Loucy (cell line): ENCODE data around the gene CLIP1.

ENCODE experiments used
- EZH2phosphoT487 ChIP-seq: fragments of 200-600 bp; IDR thresholded peaks from 2 replicates; pipeline ENCODE4 v1.6.1; 2018; ENCODE audit warnings: antibody characterized with exemption, mild to moderate bottlenecking, moderate library complexity, borderline replicate concordance
- TF ChIP-seq, protein P1 (sequence below): fragments of 200-600 bp; sonication (generic); conservative IDR thresholded peaks from 2 replicates; pipeline ENCODE4 v1.5.1; 2014; ENCODE audit warnings: mild to moderate bottlenecking, antibody characterized with exemption, low read length

DNA sequence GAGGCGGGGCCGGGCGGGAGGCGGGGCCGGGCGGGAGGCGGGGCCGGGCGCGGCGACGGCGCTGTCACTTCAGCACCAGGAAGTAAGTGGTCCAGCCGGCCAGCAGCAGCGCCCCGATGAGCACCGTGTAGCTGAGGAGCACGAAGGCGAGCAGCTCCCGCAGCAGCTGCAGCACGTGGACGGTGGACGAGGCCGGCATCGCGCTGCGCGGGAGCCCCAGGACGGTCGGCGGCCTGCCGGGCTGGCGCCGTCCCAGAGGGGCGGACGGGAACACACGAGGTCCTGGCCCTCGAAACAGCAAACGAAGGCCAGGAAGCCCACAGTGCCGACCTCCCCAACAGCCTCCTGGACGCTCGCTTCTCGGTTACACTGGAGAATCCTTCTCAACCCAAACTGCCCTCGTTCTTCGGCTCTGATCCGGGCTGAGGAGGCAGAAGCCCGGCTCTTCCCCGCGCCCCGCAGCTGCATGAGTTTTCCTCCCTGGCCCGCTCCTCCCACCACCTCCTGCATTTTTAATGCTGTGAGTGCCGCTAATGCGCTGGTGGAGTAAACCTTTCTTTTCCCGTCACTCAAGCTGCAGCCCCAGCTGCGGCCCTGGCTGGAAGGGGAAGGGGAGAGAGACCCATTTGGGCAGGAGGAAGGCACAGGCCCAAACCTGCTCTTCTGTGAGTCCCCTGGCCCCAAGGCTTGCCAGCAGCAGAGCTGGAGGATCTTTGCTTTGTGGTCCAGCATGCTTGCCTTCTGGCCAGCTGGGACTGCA lies 195.9 kb downstream of the CLIP1 start:
- TF ChIP-seq, protein P1, sequence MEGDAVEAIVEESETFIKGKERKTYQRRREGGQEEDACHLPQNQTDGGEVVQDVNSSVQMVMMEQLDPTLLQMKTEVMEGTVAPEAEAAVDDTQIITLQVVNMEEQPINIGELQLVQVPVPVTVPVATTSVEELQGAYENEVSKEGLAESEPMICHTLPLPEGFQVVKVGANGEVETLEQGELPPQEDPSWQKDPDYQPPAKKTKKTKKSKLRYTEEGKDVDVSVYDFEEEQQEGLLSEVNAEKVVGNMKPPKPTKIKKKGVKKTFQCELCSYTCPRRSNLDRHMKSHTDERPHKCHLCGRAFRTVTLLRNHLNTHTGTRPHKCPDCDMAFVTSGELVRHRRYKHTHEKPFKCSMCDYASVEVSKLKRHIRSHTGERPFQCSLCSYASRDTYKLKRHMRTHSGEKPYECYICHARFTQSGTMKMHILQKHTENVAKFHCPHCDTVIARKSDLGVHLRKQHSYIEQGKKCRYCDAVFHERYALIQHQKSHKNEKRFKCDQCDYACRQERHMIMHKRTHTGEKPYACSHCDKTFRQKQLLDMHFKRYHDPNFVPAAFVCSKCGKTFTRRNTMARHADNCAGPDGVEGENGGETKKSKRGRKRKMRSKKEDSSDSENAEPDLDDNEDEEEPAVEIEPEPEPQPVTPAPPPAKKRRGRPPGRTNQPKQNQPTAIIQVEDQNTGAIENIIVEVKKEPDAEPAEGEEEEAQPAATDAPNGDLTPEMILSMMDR = no peak
- no peak for TF ChIP-seq EZH2phosphoT487
